RWPE2 (cell line): ENCODE measurements around the gene RARG.

ENCODE experiments used
- ATAC-seq: fragments of 200-7000 bp; cut with Tn5 transposase; 3 replicates; pipeline ENCODE4 v1.9.1; 2021; ENCODE audit warnings: low read depth
- DNase-seq: peaks from one replicate; pipeline ENCODE4 v3.0.0-alpha.2; 2020; ENCODE audit warnings: low spot score
- H3K27ac ChIP-seq: fragments of 450-650 bp; 2 replicates; pipeline ENCODE4 v1.5.1; 2017; ENCODE audit warnings: mild to moderate bottlenecking; ENCODE audit not compliant: poor library complexity, severe bottlenecking
- H3K27me3 ChIP-seq: fragments of 250-450 bp; sonication (Bioruptor Pico); 2 replicates; pipeline ENCODE4 v1.5.1; 2021; ENCODE audit warnings: mild to moderate bottlenecking, moderate library complexity; ENCODE audit not compliant: insufficient read depth, poor library complexity, severe bottlenecking
- H3K36me3 ChIP-seq: fragments of 250-450 bp; sonication (Bioruptor Pico); 2 replicates; pipeline ENCODE4 v1.5.1; 2020; ENCODE audit warnings: low read depth, mild to moderate bottlenecking, moderate library complexity
- H3K4me1 ChIP-seq: fragments of 250-450 bp; sonication (Bioruptor Pico); 2 replicates; pipeline ENCODE4 v1.5.1; 2021; ENCODE audit warnings: mild to moderate bottlenecking, moderate library complexity; ENCODE audit not compliant: insufficient read depth, poor library complexity, severe bottlenecking
- H3K4me3 ChIP-seq: fragments of 250-450 bp; sonication (Bioruptor Pico); 2 replicates; pipeline ENCODE4 v1.5.1; 2021; ENCODE audit warnings: mild to moderate bottlenecking, moderate library complexity; ENCODE audit not compliant: severe bottlenecking
- H3K9me3 ChIP-seq: fragments of 250-450 bp; sonication (Bioruptor Pico); 2 replicates; pipeline ENCODE4 v1.5.1; 2021; ENCODE audit warnings: mild to moderate bottlenecking, moderate library complexity; ENCODE audit not compliant: severe bottlenecking
- TF ChIP-seq, protein P1 (sequence below): fragments of 450-650 bp; IDR thresholded peaks from one replicate; pipeline ENCODE4 v1.5.1; 2017; ENCODE audit warnings: mild to moderate bottlenecking, moderate library complexity; ENCODE audit not compliant: poor library complexity, severe bottlenecking

Gene RARG

GRCh38 chr12:53255996-53256395, 24.0 kb upstream of the RARG start:
- peaks cover 5% of the 10 kb centered on the region for H3K4me1 ChIP-seq
- ATAC-seq (no peak), DNase-seq (no peak)
- TF ChIP-seq, protein P1, sequence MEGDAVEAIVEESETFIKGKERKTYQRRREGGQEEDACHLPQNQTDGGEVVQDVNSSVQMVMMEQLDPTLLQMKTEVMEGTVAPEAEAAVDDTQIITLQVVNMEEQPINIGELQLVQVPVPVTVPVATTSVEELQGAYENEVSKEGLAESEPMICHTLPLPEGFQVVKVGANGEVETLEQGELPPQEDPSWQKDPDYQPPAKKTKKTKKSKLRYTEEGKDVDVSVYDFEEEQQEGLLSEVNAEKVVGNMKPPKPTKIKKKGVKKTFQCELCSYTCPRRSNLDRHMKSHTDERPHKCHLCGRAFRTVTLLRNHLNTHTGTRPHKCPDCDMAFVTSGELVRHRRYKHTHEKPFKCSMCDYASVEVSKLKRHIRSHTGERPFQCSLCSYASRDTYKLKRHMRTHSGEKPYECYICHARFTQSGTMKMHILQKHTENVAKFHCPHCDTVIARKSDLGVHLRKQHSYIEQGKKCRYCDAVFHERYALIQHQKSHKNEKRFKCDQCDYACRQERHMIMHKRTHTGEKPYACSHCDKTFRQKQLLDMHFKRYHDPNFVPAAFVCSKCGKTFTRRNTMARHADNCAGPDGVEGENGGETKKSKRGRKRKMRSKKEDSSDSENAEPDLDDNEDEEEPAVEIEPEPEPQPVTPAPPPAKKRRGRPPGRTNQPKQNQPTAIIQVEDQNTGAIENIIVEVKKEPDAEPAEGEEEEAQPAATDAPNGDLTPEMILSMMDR = no peak
- no peak overlapping the region for H3K4me3 ChIP-seq
- H3K9me3 ChIP-seq = no peaks in the 10 kb centered on the region
- H3K27ac ChIP-seq = no peak overlapping the region
- H3K27me3 ChIP-seq = no peaks in the 10 kb centered on the region
- H3K36me3 ChIP-seq = no peaks in the 10 kb centered on the region; the same call in 1 of the 2 replicates

DNA sequence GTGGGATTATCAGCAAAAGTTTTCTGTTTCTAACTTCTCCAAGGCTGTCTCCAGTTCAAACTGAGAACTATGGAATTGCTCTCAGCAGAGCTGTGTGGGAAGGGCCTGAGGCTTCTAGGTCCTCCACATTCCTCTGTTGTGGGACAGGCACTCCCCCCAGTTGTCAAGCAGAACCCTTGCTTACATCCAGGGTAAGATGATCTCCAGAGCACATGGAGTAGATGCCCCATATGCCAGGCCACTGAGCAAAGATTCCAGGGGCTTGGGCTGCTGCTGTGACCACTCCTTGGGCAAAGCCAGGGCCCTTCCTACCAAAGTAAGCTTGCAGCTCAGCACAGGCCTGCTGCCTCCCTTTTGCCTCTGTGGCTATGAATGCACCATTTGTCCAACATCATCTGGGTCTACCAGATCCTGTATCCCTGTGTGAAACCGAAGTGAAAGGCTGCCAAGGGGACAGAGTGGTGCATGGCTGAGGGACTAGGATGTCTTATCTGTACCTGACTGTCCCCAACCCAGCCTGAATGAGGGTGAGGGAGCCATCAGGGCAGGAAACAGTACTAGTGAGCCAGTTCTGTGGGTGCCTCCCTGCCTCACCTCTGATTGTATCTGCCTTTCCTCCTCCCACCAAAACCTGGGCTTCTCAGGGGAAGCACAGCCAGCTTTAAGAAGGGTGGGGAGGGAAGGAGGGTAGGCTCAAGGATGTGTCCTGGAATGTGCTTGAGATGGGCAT, 23.0 kb upstream of the RARG start:
- H3K4me1 ChIP-seq = peaks cover 6% of the 10 kb centered on the region
- H3K36me3 ChIP-seq = no peaks in the 10 kb centered on the region; the same call in 1 of the 2 replicates
- no peak overlapping the region for H3K27ac ChIP-seq
- H3K27me3 ChIP-seq = no peaks in the 10 kb centered on the region
- H3K4me3 ChIP-seq = no peak overlapping the region
- no peak for ATAC-seq
- no peaks in the 10 kb centered on the region for H3K9me3 ChIP-seq
- TF ChIP-seq, protein P1 = no peak
- no peak for DNase-seq

- DNase-seq (no peak), ATAC-seq (no peak)
- TF ChIP-seq, protein P1 = no peak
- H3K4me3 ChIP-seq = no peak overlapping the region
- no peak overlapping the region for H3K27ac ChIP-seq
- H3K27me3 ChIP-seq = no peaks in the 10 kb centered on the region
- no peaks in the 10 kb centered on the region; the same call in 1 of the 2 replicates for H3K36me3 ChIP-seq
- no peaks in the 10 kb centered on the region for H3K9me3 ChIP-seq
- peaks cover 6% of the 10 kb centered on the region for H3K4me1 ChIP-seq
Observed at GRCh38 chr12:53253298-53253697, 21.3 kb upstream of the RARG start.

- no peaks in the 10 kb centered on the region for H3K27me3 ChIP-seq
- peak overlapping the region; percentile 53 for H3K27ac ChIP-seq
- peak overlapping the region; percentile 77 for H3K4me3 ChIP-seq
- TF ChIP-seq, protein P1 = peak; percentile 5
- H3K4me1 ChIP-seq = peaks cover 6% of the 10 kb centered on the region
- no peak for DNase-seq
- H3K9me3 ChIP-seq = no peaks in the 10 kb centered on the region
- peak; percentile 46 for ATAC-seq
- no peaks in the 10 kb centered on the region; the same call in 1 of the 2 replicates for H3K36me3 ChIP-seq
Observed at GRCh38 chr12:53252349-53252916, 20.4 kb upstream of the RARG start.
